DOHH2 (cell line): ENCODE measurements around the gene GCN1.

Experiments used
- H3F3A ChIP-seq: fragments of 200-600 bp; sonication (generic), shearing (Covaris generic); 2 replicates; pipeline ENCODE4 v1.6.0; 2016; ENCODE audit warnings: antibody characterized with exemption, mild to moderate bottlenecking; ENCODE audit not compliant: control insufficient read depth, insufficient read depth
- H3K27ac ChIP-seq: fragments of 200-600 bp; sonication (generic); 2 replicates; pipeline ENCODE4 v1.5.1; 2014; ENCODE audit warnings: low read depth, mild to moderate bottlenecking, low read length, moderate library complexity
- H3K27me3 ChIP-seq: fragments of 200-600 bp; sonication (generic); 2 replicates; pipeline ENCODE4 v1.6.1; 2014; ENCODE audit warnings: mild to moderate bottlenecking, low read length, mixed read lengths; ENCODE audit not compliant: control insufficient read depth
- H3K36me3 ChIP-seq: fragments of 200-600 bp; sonication (generic); 2 replicates; pipeline ENCODE4 v1.6.1; 2014; ENCODE audit warnings: mild to moderate bottlenecking, low read length, moderate library complexity, mixed read lengths; ENCODE audit not compliant: control insufficient read depth
- H3K4me1 ChIP-seq: fragments of 200-600 bp; sonication (generic); 2 replicates; pipeline ENCODE4 v1.6.1; 2014; ENCODE audit warnings: mild to moderate bottlenecking, low read length, mixed read lengths; ENCODE audit not compliant: control insufficient read depth
- H3K4me2 ChIP-seq: fragments of 200-600 bp; sonication (generic); 2 replicates; pipeline ENCODE4 v1.6.0; 2014; ENCODE audit warnings: mild to moderate bottlenecking, low read length, moderate library complexity
- H3K4me3 ChIP-seq: fragments of 200-600 bp; sonication (generic); 2 replicates; pipeline ENCODE4 v1.5.1; 2014; ENCODE audit warnings: mild to moderate bottlenecking, low read length, mixed read lengths
- H3K79me2 ChIP-seq: fragments of 200-600 bp; sonication (generic); 2 replicates; pipeline ENCODE4 v1.6.1; 2014; ENCODE audit warnings: mild to moderate bottlenecking, low read length, mixed read lengths; ENCODE audit not compliant: control insufficient read depth
- H3K9me2 ChIP-seq: fragments of 200-600 bp; sonication (generic); replicated peaks from 2 replicates; pipeline ENCODE4 v1.6.1; 2014; ENCODE audit warnings: mild to moderate bottlenecking, low read length, mixed read lengths; ENCODE audit not compliant: control insufficient read depth
- H3K9me3 ChIP-seq: fragments of 200-600 bp; sonication (generic); 2 replicates; pipeline ENCODE4 v1.6.1; 2014; ENCODE audit warnings: antibody characterized with exemption, low read length, mixed read lengths; ENCODE audit not compliant: control insufficient read depth, insufficient read depth
- H4K20me1 ChIP-seq: fragments of 200-600 bp; sonication (generic); 2 replicates; pipeline ENCODE4 v1.6.0; 2014; ENCODE audit warnings: low read depth, mild to moderate bottlenecking, antibody characterized with exemption, low read length, moderate library complexity; ENCODE audit not compliant: control insufficient read depth, insufficient read depth
- CTCF ChIP-seq: fragments of 200-600 bp; sonication (generic); IDR thresholded peaks from one replicate; pipeline ENCODE4 v1.5.1; 2014; ENCODE audit warnings: antibody characterized with exemption, mild to moderate bottlenecking, low read depth, low read length; ENCODE audit not compliant: poor library complexity, severe bottlenecking
- EZH2phosphoT487 ChIP-seq: fragments of 200-600 bp; sonication (generic); IDR thresholded peaks from 2 replicates; pipeline ENCODE4 v1.6.1; 2017; ENCODE audit warnings: borderline replicate concordance, mild to moderate bottlenecking, antibody characterized with exemption, low read length, moderate library complexity, mixed read lengths

Gene GCN1

DNA sequence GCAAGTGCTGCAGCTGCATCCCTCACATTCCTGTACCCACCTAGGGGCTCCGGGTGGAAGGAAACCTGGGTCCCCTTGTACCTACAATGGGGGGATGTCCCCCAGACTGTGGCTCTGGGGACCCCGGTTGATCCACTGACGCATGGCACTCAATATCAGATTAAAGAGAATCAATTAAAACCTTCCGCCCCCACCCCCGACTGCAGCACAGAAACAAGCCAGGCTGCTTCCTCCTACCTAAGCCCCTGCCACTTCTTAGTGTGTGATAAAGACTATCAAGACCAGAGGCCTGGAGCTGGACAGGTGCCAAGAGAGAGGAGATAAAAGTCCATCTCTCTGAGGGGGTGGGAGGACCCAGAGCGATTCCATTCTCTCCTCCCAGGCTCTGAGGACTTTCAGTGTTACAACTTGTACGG, 34.6 kb upstream of the GCN1 start:
- Histone ChIP-seq H3K4me1 (peaks cover 47% of the 10 kb centered on the region), H3F3A (no peaks in the 10 kb centered on the region; the same call in none of the 2 replicates), H3K79me2 (no peaks in the 10 kb centered on the region), H3K27ac (no peak overlapping the region), H3K4me2 (peak overlapping the region; percentile 61), H3K36me3 (no peaks in the 10 kb centered on the region), H3K4me3 (peak overlapping the region; percentile 39), H4K20me1 (no peaks in the 10 kb centered on the region), H3K9me2 (no peaks in the 10 kb centered on the region), H3K9me3 (no peaks in the 10 kb centered on the region), H3K27me3 (no peaks in the 10 kb centered on the region)
- TF ChIP-seq EZH2phosphoT487 (no peak), CTCF (no peak)

GRCh38 chr12:120228291-120229070, 34.0 kb upstream of the GCN1 start:
- H3K9me2 ChIP-seq = no peaks in the 10 kb centered on the region
- peak overlapping the region; percentile 61 for H3K4me2 ChIP-seq
- no peaks in the 10 kb centered on the region for H3K79me2 ChIP-seq
- H3F3A ChIP-seq = no peaks in the 10 kb centered on the region; the same call in none of the 2 replicates
- no peak overlapping the region for H3K27ac ChIP-seq
- no peaks in the 10 kb centered on the region for H3K27me3 ChIP-seq
- H3K9me3 ChIP-seq = no peaks in the 10 kb centered on the region
- H3K36me3 ChIP-seq = no peaks in the 10 kb centered on the region
- peak overlapping the region; percentile 39 for H3K4me3 ChIP-seq
- no peaks in the 10 kb centered on the region for H4K20me1 ChIP-seq
- peak; percentile 94 for TF ChIP-seq CTCF
- TF ChIP-seq EZH2phosphoT487 = no peak
- peaks cover 47% of the 10 kb centered on the region for H3K4me1 ChIP-seq

GRCh38 chr12:120228041-120228290, 33.5 kb upstream of the GCN1 start:
- Histone ChIP-seq H4K20me1 (no peaks in the 10 kb centered on the region), H3K4me2 (peak overlapping the region; percentile 61), H3K4me1 (peaks cover 47% of the 10 kb centered on the region), H3K27me3 (no peaks in the 10 kb centered on the region), H3K36me3 (no peaks in the 10 kb centered on the region), H3K27ac (no peak overlapping the region), H3F3A (no peaks in the 10 kb centered on the region; the same call in none of the 2 replicates), H3K79me2 (no peaks in the 10 kb centered on the region), H3K9me2 (no peaks in the 10 kb centered on the region), H3K4me3 (no peak overlapping the region), H3K9me3 (no peaks in the 10 kb centered on the region)
- TF ChIP-seq CTCF = no peak
- TF ChIP-seq EZH2phosphoT487 = no peak
